GM21515 (cell line): ENCODE measurements around the gene NR2C2.

Experiments
- ATAC-seq: cut with Tn5 transposase; IDR thresholded peaks from one replicate; pipeline ENCODE4 v1.9.1; 2021; ENCODE audit not compliant: unreplicated experiment

Gene NR2C2

DNA sequence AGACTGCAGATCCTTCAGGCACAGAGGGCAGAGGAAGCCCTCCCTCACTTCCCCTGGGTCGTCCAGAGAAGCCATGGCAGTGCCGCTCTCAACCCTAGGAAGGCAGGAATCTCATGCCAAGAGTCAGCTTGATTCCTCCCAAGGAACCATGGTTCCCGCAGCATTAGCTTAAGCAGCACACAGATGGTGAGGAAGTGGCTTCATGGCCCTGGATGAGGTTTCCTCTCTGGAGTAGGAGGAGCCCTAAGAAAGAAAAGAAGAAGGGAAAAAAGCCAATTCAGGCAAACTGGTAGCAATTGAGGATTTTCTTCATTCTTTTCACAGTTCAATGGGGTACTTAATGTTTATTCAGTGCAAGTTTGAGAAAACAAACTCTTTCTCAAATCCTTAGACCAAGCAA is 148.7 kb downstream of the NR2C2 start:
- no peak for ATAC-seq

DNA sequence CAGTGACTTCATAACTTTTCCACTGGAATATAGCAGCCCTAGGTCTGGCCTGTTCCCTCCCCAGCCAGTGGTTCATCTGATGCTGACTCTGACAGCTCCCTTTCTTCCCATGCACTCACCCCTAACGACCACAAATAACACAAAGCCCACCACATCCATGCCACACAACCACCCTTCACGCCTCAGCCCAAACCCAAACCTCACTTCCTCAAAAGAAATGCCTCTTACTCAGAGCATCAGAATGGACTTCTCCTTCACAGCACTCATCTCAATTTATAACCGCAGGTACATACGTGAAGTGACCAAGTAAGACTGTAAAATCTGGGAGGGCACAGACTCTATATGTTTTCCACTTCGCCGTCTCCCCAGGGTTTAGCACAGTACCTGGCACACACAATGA is 150.5 kb downstream of the NR2C2 start:
- ATAC-seq = no peak
